ENCODE results near the gene AGPS. TPM values are rescaled to one million over a fixed set of nuclear protein-coding genes. Genes with fewer than 3 reads are reported as not detected.

AGPS gene
- total RNA-seq, 1 donor from 2014 or later, result 43.9 TPM

DNA sequence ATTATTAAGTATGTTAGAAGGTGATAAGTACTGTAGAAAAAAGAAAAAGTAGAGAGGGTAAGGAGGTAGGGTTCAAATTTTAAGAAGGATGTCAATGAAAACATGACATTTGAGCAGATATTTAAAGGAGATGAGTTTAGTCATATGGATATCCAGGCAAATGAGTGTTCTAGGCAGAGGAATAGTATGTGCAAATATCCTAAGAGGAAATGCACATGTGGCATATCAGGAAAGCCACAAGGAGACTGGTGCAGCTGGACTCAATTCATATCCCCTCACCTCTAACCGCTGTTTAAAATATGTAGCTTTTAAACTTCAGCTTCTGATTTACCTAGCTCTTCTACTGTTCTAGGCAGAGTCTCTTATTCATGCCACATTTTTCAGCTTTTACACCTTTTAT is 9.5 kb downstream of the AGPS start:
- TF ChIP-seq, protein P1, sequence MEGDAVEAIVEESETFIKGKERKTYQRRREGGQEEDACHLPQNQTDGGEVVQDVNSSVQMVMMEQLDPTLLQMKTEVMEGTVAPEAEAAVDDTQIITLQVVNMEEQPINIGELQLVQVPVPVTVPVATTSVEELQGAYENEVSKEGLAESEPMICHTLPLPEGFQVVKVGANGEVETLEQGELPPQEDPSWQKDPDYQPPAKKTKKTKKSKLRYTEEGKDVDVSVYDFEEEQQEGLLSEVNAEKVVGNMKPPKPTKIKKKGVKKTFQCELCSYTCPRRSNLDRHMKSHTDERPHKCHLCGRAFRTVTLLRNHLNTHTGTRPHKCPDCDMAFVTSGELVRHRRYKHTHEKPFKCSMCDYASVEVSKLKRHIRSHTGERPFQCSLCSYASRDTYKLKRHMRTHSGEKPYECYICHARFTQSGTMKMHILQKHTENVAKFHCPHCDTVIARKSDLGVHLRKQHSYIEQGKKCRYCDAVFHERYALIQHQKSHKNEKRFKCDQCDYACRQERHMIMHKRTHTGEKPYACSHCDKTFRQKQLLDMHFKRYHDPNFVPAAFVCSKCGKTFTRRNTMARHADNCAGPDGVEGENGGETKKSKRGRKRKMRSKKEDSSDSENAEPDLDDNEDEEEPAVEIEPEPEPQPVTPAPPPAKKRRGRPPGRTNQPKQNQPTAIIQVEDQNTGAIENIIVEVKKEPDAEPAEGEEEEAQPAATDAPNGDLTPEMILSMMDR (IDR thresholded peaks at IDR 0.05; ENCODE audit: unreplicated experiment), result no peak
- H3K27me3 Mint-ChIP-seq (ENCODE audit: low read depth), result no peaks in the 10 kb centered on the region
- peaks cover 32% of the 10 kb centered on the region for H3K4me1 Mint-ChIP-seq
- no peak overlapping the region for H3K27ac Mint-ChIP-seq
- H3K4me3 Mint-ChIP-seq, result no peak overlapping the region
- peaks cover 2% of the 10 kb centered on the region for H3K36me3 Mint-ChIP-seq
- no peaks in the 10 kb centered on the region for H3K9me3 Mint-ChIP-seq
- no peak for DNase-seq (ENCODE audit: low spot score in 2 of 2, unreplicated experiment in 2 of 2)

DNA sequence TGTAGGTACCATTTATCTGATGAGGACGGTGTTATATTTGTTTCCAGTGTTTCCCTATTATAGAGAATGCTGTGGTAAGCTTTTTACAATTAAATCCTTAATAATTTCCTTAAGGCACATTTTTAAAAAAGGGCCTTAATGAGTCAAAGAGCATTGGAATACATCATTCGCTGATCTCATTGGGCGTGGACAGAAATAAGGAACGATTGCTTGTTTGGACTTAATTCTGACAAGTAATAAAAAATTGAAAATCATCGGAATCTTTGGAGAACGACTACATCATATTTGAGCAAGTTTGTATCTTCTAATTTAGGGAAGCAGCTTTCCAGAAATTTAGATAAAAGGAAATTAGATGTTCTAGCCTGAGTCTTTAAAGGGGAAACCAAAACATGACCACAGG is 11.3 kb downstream of the AGPS start:
- no peak for DNase-seq (ENCODE audit: low spot score in 2 of 2, unreplicated experiment in 2 of 2)
- peaks cover 15% of the 10 kb centered on the region for H3K4me1 Mint-ChIP-seq
- H3K27me3 Mint-ChIP-seq (ENCODE audit: low read depth), result no peaks in the 10 kb centered on the region
- no peak overlapping the region for H3K4me3 Mint-ChIP-seq
- no peaks in the 10 kb centered on the region for H3K9me3 Mint-ChIP-seq
- H3K27ac Mint-ChIP-seq, result no peak overlapping the region
- TF ChIP-seq, protein P1 (IDR thresholded peaks at IDR 0.05; ENCODE audit: unreplicated experiment), result no peak
- peaks cover 9% of the 10 kb centered on the region for H3K36me3 Mint-ChIP-seq

- Mint-ChIP-seq H3K27ac (no peak overlapping the region), H3K9me3 (peaks cover under 1% of the 10 kb centered on the region), H3K4me1 (peaks cover 11% of the 10 kb centered on the region), H3K4me3 (no peak overlapping the region), H3K27me3 (ENCODE audit: low read depth) (no peaks in the 10 kb centered on the region), H3K36me3 (peaks cover 9% of the 10 kb centered on the region)
- DNase-seq (ENCODE audit: low spot score in 2 of 2, unreplicated experiment in 2 of 2), result no peak
- TF ChIP-seq, protein P1 (IDR thresholded peaks at IDR 0.05; ENCODE audit: unreplicated experiment), result no peak
These were observed 11.7 kb downstream of the AGPS start for GRCh38 chr2:177404243-177404642.

DNA sequence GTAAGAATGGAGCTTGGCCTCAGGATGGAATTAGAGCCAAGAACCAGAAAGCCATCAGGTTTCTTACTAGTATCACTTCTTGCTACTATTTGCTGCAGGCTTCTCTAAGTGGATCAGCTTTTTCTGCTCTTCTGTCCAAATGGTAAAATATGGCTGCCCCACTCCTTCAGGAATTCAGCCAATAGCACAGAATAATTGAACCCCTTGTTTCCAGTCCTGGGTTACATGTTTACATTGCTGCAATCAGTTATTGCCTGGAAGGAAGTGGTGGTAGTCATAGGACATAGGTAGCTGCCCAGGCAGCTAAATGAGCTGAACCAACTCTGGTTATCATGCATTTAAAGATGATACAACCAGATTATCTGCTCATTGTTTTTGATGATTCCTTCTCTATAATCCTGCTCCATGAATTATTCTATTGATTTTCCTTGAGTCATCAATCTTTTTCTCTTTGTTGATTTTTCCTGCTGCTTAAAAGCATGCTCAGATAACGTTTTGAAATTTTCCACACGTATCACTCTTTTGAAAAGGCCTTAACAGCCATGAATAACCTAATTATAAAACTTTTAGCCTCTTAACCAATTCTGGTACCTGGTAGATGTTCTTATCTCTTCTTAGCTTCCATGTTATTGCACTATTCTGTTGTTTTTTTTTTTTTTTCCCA is 12.6 kb downstream of the AGPS start:
- H3K4me1 Mint-ChIP-seq, result peaks cover 9% of the 10 kb centered on the region
- peaks cover 13% of the 10 kb centered on the region for H3K36me3 Mint-ChIP-seq
- TF ChIP-seq, protein P1 (IDR thresholded peaks at IDR 0.05; ENCODE audit: unreplicated experiment), result no peak
- no peak overlapping the region for H3K27ac Mint-ChIP-seq
- no peak for DNase-seq (ENCODE audit: low spot score in 2 of 2, unreplicated experiment in 2 of 2)
- H3K27me3 Mint-ChIP-seq (ENCODE audit: low read depth), result no peaks in the 10 kb centered on the region
- no peak overlapping the region for H3K4me3 Mint-ChIP-seq
- peaks cover 5% of the 10 kb centered on the region for H3K9me3 Mint-ChIP-seq

GRCh38 chr2:177406182-177406581 is 13.6 kb downstream of the AGPS start:
- H3K9me3 Mint-ChIP-seq, result peaks cover 5% of the 10 kb centered on the region
- DNase-seq (ENCODE audit: low spot score in 2 of 2, unreplicated experiment in 2 of 2), result no peak
- TF ChIP-seq, protein P1 (IDR thresholded peaks at IDR 0.05; ENCODE audit: unreplicated experiment), result no peak
- H3K27ac Mint-ChIP-seq, result no peak overlapping the region
- H3K4me3 Mint-ChIP-seq, result no peak overlapping the region
- H3K4me1 Mint-ChIP-seq, result peaks cover 9% of the 10 kb centered on the region
- no peaks in the 10 kb centered on the region for H3K27me3 Mint-ChIP-seq (ENCODE audit: low read depth)
- peaks cover 13% of the 10 kb centered on the region for H3K36me3 Mint-ChIP-seq

Data from mesothelial cell of epicardium (in vitro differentiated cells).